ENCODE measurements around the gene ENPP4. TPM values are rescaled to one million over a fixed set of nuclear protein-coding genes. Genes with fewer than 3 reads are reported as not detected.
A peak's percentile ranks its signal among the peaks of the same experiment; 100 is the strongest.
"Not testable (repeated sequence)": the region's sequence is repeated elsewhere in the genome, so short reads cannot be mapped to it uniquely, and the experiment has no call there.

Gene ENPP4
- total RNA-seq (2021) (2.8 to 3.9 TPM (median 3.6 TPM) in 3 replicates), Bru-seq, nascent RNA (percentile 63 among the genes with signal in this experiment)
- long read RNA-seq, experiment 1, full-length matches to known transcripts, result 30 of 37 reads
- long read RNA-seq, experiment 1, partial matches to known transcripts, result 3 of 37 reads
- long read RNA-seq, experiment 1, other reads (novel, unspliced or antisense), result 4 of 37 reads
- long read RNA-seq, experiment 2, full-length matches to known transcripts, result 1 of 4 reads
- long read RNA-seq, experiment 2, partial matches to known transcripts, result 1 of 4 reads
- long read RNA-seq, experiment 2, other reads (novel, unspliced or antisense), result 2 of 4 reads
- long read RNA-seq, experiment 3, full-length matches to known transcripts, result 1 of 1 reads
- long read RNA-seq, experiment 3, partial matches to known transcripts, result 0 of 1 reads
- long read RNA-seq, experiment 3, other reads (novel, unspliced or antisense), result 0 of 1 reads

- H3K27me3 Mint-ChIP-seq (ENCODE audit: low read depth), result peaks cover 35% of the 10 kb centered on the region
- no peak for TF ChIP-seq GRHL2 (CRISPR knock-in tag; IDR thresholded peaks at IDR 0.05; ENCODE audit: insufficient replicate concordance, severe bottlenecking)
- TF ChIP-seq FOXJ3 (CRISPR knock-in tag; IDR thresholded peaks at IDR 0.05; ENCODE audit: borderline replicate concordance), result no peak
- peak; percentile 58 for TF ChIP-seq SP1 (CRISPR knock-in tag; conservative IDR thresholded peaks at IDR 0.05)
- TF ChIP-seq ZBTB43 (CRISPR knock-in tag; IDR thresholded peaks at IDR 0.05), result peak; percentile 52; the same call in 1 of the 2 replicates
- TF ChIP-seq ESRRA (CRISPR knock-in tag; IDR thresholded peaks at IDR 0.05; ENCODE audit: borderline replicate concordance), result no peak
- TF ChIP-seq NFYB (CRISPR knock-in tag; conservative IDR thresholded peaks at IDR 0.05; ENCODE audit: low read depth), result peak; percentile 82
- TF ChIP-seq SMAD3 (CRISPR knock-in tag; IDR thresholded peaks at IDR 0.05; ENCODE audit: borderline replicate concordance), result 0 out of 2 replicates have a peak, but pooled peaks have one; percentile 31
- TF ChIP-seq MYBL2 (CRISPR knock-in tag; IDR thresholded peaks at IDR 0.05), result 0 out of 2 replicates have a peak, but pooled peaks have one; percentile 32
- H3K36me3 Mint-ChIP-seq, result no peaks in the 10 kb centered on the region
- H3K27ac Mint-ChIP-seq, result 0 out of 2 replicates have a peak within 1 kb of the TSS, but pooled peaks have one; percentile 38
- no peaks in the 10 kb centered on the region for H3K9me3 Mint-ChIP-seq
- ATAC-seq (peak; percentile 100), DNase-seq (ENCODE audit: low spot score) (peak; percentile 85)
- peak within 1 kb of the TSS; percentile 88 for H3K4me3 Mint-ChIP-seq
- peaks cover 11% of the 10 kb centered on the region; the same call in 1 of the 2 replicates for H3K4me1 Mint-ChIP-seq
- CTCF ChIA-PET, result interaction anchor here (0.6 to 1.8 kb wide), 8 partner anchors 10 to 199 kb away, joined by 3 to 7 read pairs (median 4); no protein-coding TSS in a partner anchor
- POLR2A ChIA-PET, result interaction anchor here (0.5 to 1.0 kb wide), 5 partner anchors 8 to 526 kb away, joined by 3 to 5 read pairs (median 4); partner anchors contain the start of gene ENPP5
Observed at GRCh38 chr6:46129629-46130511, at the start of gene ENPP4. Gene ENPP4 (plus strand): TSS chr6:46129989. CDS start chr6:46139584, 9,595 bp downstream.

- Mint-ChIP-seq H3K27ac (no peak overlapping the region), H3K36me3 (peaks cover 6% of the 10 kb centered on the region; the same call in 1 of the 2 replicates), H3K4me3 (no peak overlapping the region), H3K4me1 (no peaks in the 10 kb centered on the region), H3K9me3 (peaks cover 11% of the 10 kb centered on the region), H3K27me3 (ENCODE audit: low read depth) (peaks cover 3% of the 10 kb centered on the region)
- ATAC-seq, result no peak
- no peak for TF ChIP-seq HMGA2 (CRISPR knock-in tag; IDR thresholded peaks at IDR 0.05)
- no peak for TF ChIP-seq E2F5 (CRISPR knock-in tag; IDR thresholded peaks at IDR 0.05)
- TF ChIP-seq RORB (CRISPR knock-in tag; IDR thresholded peaks at IDR 0.05), result no peak
- TF ChIP-seq NFYB (CRISPR knock-in tag; conservative IDR thresholded peaks at IDR 0.05; ENCODE audit: low read depth), result no peak
- TF ChIP-seq CTCF (IDR thresholded peaks at IDR 0.05), result no peak
- no peak for TF ChIP-seq FOXK1 (CRISPR knock-in tag; IDR thresholded peaks at IDR 0.05)
- no peak for TF ChIP-seq ZNF121 (CRISPR knock-in tag; IDR thresholded peaks at IDR 0.05)
- no peak for TF ChIP-seq ZNF281 (CRISPR knock-in tag; IDR thresholded peaks at IDR 0.05)
- no peak for TF ChIP-seq ATF3 (CRISPR knock-in tag; conservative IDR thresholded peaks at IDR 0.05)
- TF ChIP-seq ZMAT4 (CRISPR knock-in tag; IDR thresholded peaks at IDR 0.05), result no peak
- TF ChIP-seq ELF4 (CRISPR knock-in tag; IDR thresholded peaks at IDR 0.05; ENCODE audit: low read depth), result no peak
- POLR2A ChIA-PET, result no interaction called here
- CTCF ChIA-PET, result interaction anchor here (1.1 to 2.0 kb wide), 2 partner anchors 10 to 150 kb away, joined by 3 to 9 read pairs; no protein-coding TSS in a partner anchor
- DNase-seq (ENCODE audit: low spot score), result no peak
Observed at GRCh38 chr6:46080111-46080510, 49.7 kb upstream of the ENPP4 start.

GRCh38 chr6:46085688-46086087 lies 44.1 kb upstream of the ENPP4 start:
- H3K27ac Mint-ChIP-seq; H3K27me3 Mint-ChIP-seq (ENCODE audit: low read depth); H3K4me3 Mint-ChIP-seq; POLR2A ChIA-PET; CTCF ChIA-PET; ATAC-seq; DNase-seq (ENCODE audit: low spot score); H3K4me1 Mint-ChIP-seq: not testable (repeated sequence)
- Mint-ChIP-seq H3K9me3 (peaks cover 28% of the 10 kb centered on the region), H3K36me3 (peaks cover 23% of the 10 kb centered on the region)

All from WTC11 (cell line).